A549 (cell line): Measurements from ENCODE around the gene FOXK1. TPM values are rescaled to one million over a fixed set of nuclear protein-coding genes. Genes with fewer than 3 reads are reported as not detected.

ENCODE experiments used
- ATAC-seq, 2 experiments: fragments of 200-7000 bp in 1 of 2; fragments of >200 bp in 1 of 2; cut with Nextera tagmentation in 1 of 2; cut with Tn5 transposase in 1 of 2; 3 replicates each; pipeline versions ENCODE4 v1.8.0 to v1.9.1; 2018 to 2020; ENCODE audit warnings: mild to moderate bottlenecking in 1 of 2, moderate library complexity in 1 of 2
- CTCF ChIA-PET: fragments of 300-600 bp; sonication (Branson Sonifier 250); formaldehyde crosslinking; extraction: SDS; loops from one replicate; lab custom pipeline; 2021; ENCODE audit warnings: antibody characterized with exemption, inconsistent platforms; lab: Yijun Ruan, JAX
- POLR2A ChIA-PET: fragments of 350-600 bp; formaldehyde crosslinking; extraction: SDS; loops from one replicate; lab custom pipeline; 2021; ENCODE audit warnings: antibody characterized with exemption, inconsistent platforms; lab: Yijun Ruan, JAX
- DNase-seq, 2 experiments: peaks; one replicate each; pipeline versions ENCODE4 v3.0.0 to v3.0.0-alpha.2; 2011 to 2016; ENCODE audit warnings: low read depth in 1 of 2, low spot score in 1 of 2
- FAIRE-seq: peaks from 2 replicates; lab custom pipeline; 2011; peaks lifted over from hg19 to GRCh38; lab: Jason Lieb, UNC
- H3K27ac ChIP-seq, 2 experiments: fragments of >200 bp; sonication (Bioruptor Twin); formaldehyde crosslinking; 3 replicates each; pipeline ENCODE4 v1.5.1; 2016 to 2017
- H3K4me1 ChIP-seq: fragments of >200 bp; sonication (Bioruptor Twin); formaldehyde crosslinking; 3 replicates; pipeline ENCODE4 v1.6.1; 2016
- H3K4me2 ChIP-seq: fragments of >200 bp; sonication (Bioruptor Twin); formaldehyde crosslinking; 3 replicates; pipeline ENCODE4 v1.6.1; 2016
- H3K4me3 ChIP-seq: fragments of >200 bp; sonication (Bioruptor Twin); formaldehyde crosslinking; 3 replicates; pipeline ENCODE4 v1.5.1; 2016
- H3K9me3 ChIP-seq: fragments of >200 bp; sonication (Bioruptor Twin); formaldehyde crosslinking; 3 replicates; pipeline ENCODE4 v1.6.1; 2016
- BCL3 ChIP-seq: fragments of >200 bp; sonication (Bioruptor Twin); formaldehyde crosslinking; IDR thresholded peaks from 3 replicates; pipeline ENCODE4 v1.6.1; 2016
- CBX8 ChIP-seq: fragments of 200-600 bp; sonication (generic); IDR thresholded peaks from 2 replicates; pipeline ENCODE4 v1.6.1; 2016
- CHD2 ChIP-seq: fragments of 150-350 bp; IDR thresholded peaks from 2 replicates; pipeline ENCODE4 v1.6.1; 2014; ENCODE audit warnings: low read length; ENCODE audit not compliant: partially characterized antibody
- CTCF ChIP-seq: fragments of >200 bp; sonication (Bioruptor Twin); formaldehyde crosslinking; IDR thresholded peaks from 3 replicates; pipeline ENCODE4 v1.5.1; 2016
- E2F6 ChIP-seq: IDR thresholded peaks from 2 replicates; pipeline ENCODE4 v1.6.1; 2012; ENCODE audit warnings: low read depth, borderline replicate concordance
- EHMT2 ChIP-seq: fragments of 200-600 bp; sonication (generic); IDR thresholded peaks from 2 replicates; pipeline ENCODE4 v1.6.1; 2016; ENCODE audit warnings: antibody characterized with exemption, low read depth, mild to moderate bottlenecking, moderate library complexity
- FOSL2 ChIP-seq, 2 experiments: fragments of 450-650 bp in 1 of 2; fragments of >200 bp in 1 of 2; sonication (Bioruptor Twin) in 1 of 2; formaldehyde crosslinking; IDR thresholded peaks; 2 replicates each; pipeline versions ENCODE4 v1.5.0 to v1.6.1; 2016 to 2020; ENCODE audit warnings: mild to moderate bottlenecking in 1 of 2, moderate library complexity in 1 of 2
- GATA3 ChIP-seq: IDR thresholded peaks from 2 replicates; pipeline ENCODE4 v1.6.1; 2012; ENCODE audit warnings: borderline replicate concordance
- HDAC2 ChIP-seq: fragments of 200-600 bp; sonication (generic); IDR thresholded peaks from 2 replicates; pipeline ENCODE4 v1.6.1; 2016
- HEYL ChIP-seq: fragments of 250-450 bp; sonication (Bioruptor Pico); IDR thresholded peaks from 2 replicates; pipeline ENCODE4 v1.8.0; 2021; ENCODE audit warnings: mild to moderate bottlenecking, moderate library complexity
- HMGXB4 ChIP-seq: fragments of 250-450 bp; sonication (Bioruptor Pico); IDR thresholded peaks from 2 replicates; pipeline ENCODE4 v1.5.0; 2021; ENCODE audit warnings: mild to moderate bottlenecking, moderate library complexity, borderline replicate concordance
- JUN ChIP-seq, 2 experiments: fragments of >200 bp; sonication (Bioruptor Twin); formaldehyde crosslinking; IDR thresholded peaks; 2 replicates in 1 of 2; 3 replicates in 1 of 2; pipeline ENCODE4 v1.6.1; 2016 to 2017
- KDM1A ChIP-seq: fragments of 200-600 bp; sonication (generic); IDR thresholded peaks from 2 replicates; pipeline ENCODE4 v1.6.1; 2016; ENCODE audit warnings: low read depth, mild to moderate bottlenecking
- KDM5A ChIP-seq: fragments of 200-600 bp; sonication (generic); IDR thresholded peaks from 2 replicates; pipeline ENCODE4 v1.6.1; 2016; ENCODE audit warnings: antibody characterized with exemption, mild to moderate bottlenecking
- NFE2L2 ChIP-seq: fragments of 150-350 bp; conservative IDR thresholded peaks from 2 replicates; pipeline ENCODE4 v1.6.1; 2014; ENCODE audit warnings: low read length
- RFX5 ChIP-seq: fragments of 450-650 bp; IDR thresholded peaks from 2 replicates; pipeline ENCODE4 v1.7.1; 2014; ENCODE audit warnings: antibody characterized with exemption, mild to moderate bottlenecking, moderate library complexity
- SMC3 ChIP-seq: fragments of >200 bp; sonication (Bioruptor Twin); formaldehyde crosslinking; IDR thresholded peaks from 3 replicates; pipeline ENCODE4 v1.6.1; 2018; ENCODE audit warnings: inconsistent platforms
- TP53 ChIP-seq: fragments of 250-450 bp; sonication (Bioruptor Pico); IDR thresholded peaks from 2 replicates; pipeline ENCODE4 v1.5.0; 2021; ENCODE audit warnings: mild to moderate bottlenecking, moderate library complexity
- USF2 ChIP-seq: fragments of 450-650 bp; IDR thresholded peaks from 2 replicates; pipeline ENCODE4 v1.6.1; 2014; ENCODE audit warnings: antibody characterized with exemption
- ZNF302 ChIP-seq: fragments of 250-450 bp; sonication (Bioruptor Pico); IDR thresholded peaks from 2 replicates; pipeline ENCODE4 v1.9.0; 2021; ENCODE audit warnings: inconsistent platforms, mild to moderate bottlenecking, moderate library complexity
- ZSCAN20 ChIP-seq: fragments of 250-450 bp; sonication (Bioruptor Pico); IDR thresholded peaks from 2 replicates; pipeline ENCODE4 v1.8.0; 2022; ENCODE audit warnings: mild to moderate bottlenecking, moderate library complexity
- WGBS: methylation state at CpG from one replicate; pipeline ENCODE4 v1.1.6; 2017; ENCODE audit errors: missing lambda C conversion rate; 5-methylcytosine and 5-hydroxymethylcytosine counted together
- polyA plus RNA-seq, 4 experiments: library from polyadenylated mRNA; depleted of rRNA in 3 of 4; stranded (reverse); fragments of >200 nt; fragmentation: RNase III in 1 of 4; extraction: RNeasy Plus Mini Kit Qiagen cat#74134 plus additional on column Dnase treatment in 1 of 4; gene quantifications; 2 replicates in 3 of 4; 3 replicates in 1 of 4; pipeline ENCODE4 v1.2.3, GENCODE V29; 2011 to 2017
- TF ChIP-seq, protein P1 (sequence below): IDR thresholded peaks from 2 replicates; pipeline ENCODE4 v1.6.1; 2012
- TF ChIP-seq, protein P2 (sequence below): fragments of 200-600 bp; sonication (generic); IDR thresholded peaks from 2 replicates; pipeline ENCODE4 v1.6.1; 2016; ENCODE audit warnings: antibody characterized with exemption, mild to moderate bottlenecking, moderate library complexity
- TF ChIP-seq, protein P3 (sequence below): fragments of >200 bp; sonication (Bioruptor Twin); formaldehyde crosslinking; IDR thresholded peaks from 2 replicates; pipeline ENCODE4 v1.6.1; 2016
- TF ChIP-seq, protein P4 (sequence below): fragments of 250-450 bp; sonication (Bioruptor Pico); IDR thresholded peaks from 2 replicates; pipeline ENCODE4 v1.5.0; 2020; ENCODE audit warnings: low read depth, mild to moderate bottlenecking, moderate library complexity

FOXK1 gene
- polyA plus RNA-seq, 2 of the 4 experiments (the other 2 are of a cell fraction) = 6.8 to 10.9 TPM

- Histone ChIP-seq H3K4me3 (0 out of 3 replicates have a peak overlapping the region, but pooled peaks have one; percentile 4), H3K27ac (peak overlapping the region; percentile 96 to 99), H3K4me1 (peaks cover 84% of the 10 kb centered on the region), H3K9me3 (no peaks in the 10 kb centered on the region), H3K4me2 (peak overlapping the region; percentile 89)
- FAIRE-seq (no peak), ATAC-seq (peak; percentile 93 to 95), DNase-seq (peak; percentile 96 to 99)
- ChIA-PET CTCF (interaction anchor here (0.6 to 7.8 kb wide), 6 partner anchors 9 to 1893 kb away, joined by 3 to 46 read pairs (median 4); no protein-coding TSS in a partner anchor), POLR2A (interaction anchor here (0.6 to 4.5 kb wide), 9 partner anchors 13 to 389 kb away, joined by 3 to 32 read pairs (median 5); partner anchors contain the start of gene AP5Z1)
- 20% methylated on average over 28 of the region's 31 CpGs for WGBS
- no peak for TF ChIP-seq TP53
- no peak for TF ChIP-seq CTCF
- no peak for TF ChIP-seq HDAC2
- no peak for TF ChIP-seq EHMT2
- TF ChIP-seq, protein P1, sequence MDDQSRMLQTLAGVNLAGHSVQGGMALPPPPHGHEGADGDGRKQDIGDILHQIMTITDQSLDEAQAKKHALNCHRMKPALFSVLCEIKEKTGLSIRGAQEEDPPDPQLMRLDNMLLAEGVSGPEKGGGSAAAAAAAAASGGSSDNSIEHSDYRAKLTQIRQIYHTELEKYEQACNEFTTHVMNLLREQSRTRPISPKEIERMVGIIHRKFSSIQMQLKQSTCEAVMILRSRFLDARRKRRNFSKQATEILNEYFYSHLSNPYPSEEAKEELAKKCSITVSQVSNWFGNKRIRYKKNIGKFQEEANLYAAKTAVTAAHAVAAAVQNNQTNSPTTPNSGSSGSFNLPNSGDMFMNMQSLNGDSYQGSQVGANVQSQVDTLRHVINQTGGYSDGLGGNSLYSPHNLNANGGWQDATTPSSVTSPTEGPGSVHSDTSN = no peak
- TF ChIP-seq KDM5A = peak; percentile 26; the same call in 1 of the 2 replicates
- no peak for TF ChIP-seq HMGXB4 (CRISPR knock-in tag)
- TF ChIP-seq, protein P2, sequence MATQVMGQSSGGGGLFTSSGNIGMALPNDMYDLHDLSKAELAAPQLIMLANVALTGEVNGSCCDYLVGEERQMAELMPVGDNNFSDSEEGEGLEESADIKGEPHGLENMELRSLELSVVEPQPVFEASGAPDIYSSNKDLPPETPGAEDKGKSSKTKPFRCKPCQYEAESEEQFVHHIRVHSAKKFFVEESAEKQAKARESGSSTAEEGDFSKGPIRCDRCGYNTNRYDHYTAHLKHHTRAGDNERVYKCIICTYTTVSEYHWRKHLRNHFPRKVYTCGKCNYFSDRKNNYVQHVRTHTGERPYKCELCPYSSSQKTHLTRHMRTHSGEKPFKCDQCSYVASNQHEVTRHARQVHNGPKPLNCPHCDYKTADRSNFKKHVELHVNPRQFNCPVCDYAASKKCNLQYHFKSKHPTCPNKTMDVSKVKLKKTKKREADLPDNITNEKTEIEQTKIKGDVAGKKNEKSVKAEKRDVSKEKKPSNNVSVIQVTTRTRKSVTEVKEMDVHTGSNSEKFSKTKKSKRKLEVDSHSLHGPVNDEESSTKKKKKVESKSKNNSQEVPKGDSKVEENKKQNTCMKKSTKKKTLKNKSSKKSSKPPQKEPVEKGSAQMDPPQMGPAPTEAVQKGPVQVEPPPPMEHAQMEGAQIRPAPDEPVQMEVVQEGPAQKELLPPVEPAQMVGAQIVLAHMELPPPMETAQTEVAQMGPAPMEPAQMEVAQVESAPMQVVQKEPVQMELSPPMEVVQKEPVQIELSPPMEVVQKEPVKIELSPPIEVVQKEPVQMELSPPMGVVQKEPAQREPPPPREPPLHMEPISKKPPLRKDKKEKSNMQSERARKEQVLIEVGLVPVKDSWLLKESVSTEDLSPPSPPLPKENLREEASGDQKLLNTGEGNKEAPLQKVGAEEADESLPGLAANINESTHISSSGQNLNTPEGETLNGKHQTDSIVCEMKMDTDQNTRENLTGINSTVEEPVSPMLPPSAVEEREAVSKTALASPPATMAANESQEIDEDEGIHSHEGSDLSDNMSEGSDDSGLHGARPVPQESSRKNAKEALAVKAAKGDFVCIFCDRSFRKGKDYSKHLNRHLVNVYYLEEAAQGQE = no peak
- no peak for TF ChIP-seq KDM1A
- TF ChIP-seq, protein P3, sequence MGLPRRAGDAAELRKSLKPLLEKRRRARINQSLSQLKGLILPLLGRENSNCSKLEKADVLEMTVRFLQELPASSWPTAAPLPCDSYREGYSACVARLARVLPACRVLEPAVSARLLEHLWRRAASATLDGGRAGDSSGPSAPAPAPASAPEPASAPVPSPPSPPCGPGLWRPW = no peak
- TF ChIP-seq JUN (IDR thresholded peaks at IDR 0.05) = peak in 1 of 2 experiments; percentile 59; a peak in 2 of 5 replicates
- peak; percentile 52; the same call in 1 of the 2 replicates for TF ChIP-seq GATA3
- no peak for TF ChIP-seq E2F6
- TF ChIP-seq, protein P4, sequence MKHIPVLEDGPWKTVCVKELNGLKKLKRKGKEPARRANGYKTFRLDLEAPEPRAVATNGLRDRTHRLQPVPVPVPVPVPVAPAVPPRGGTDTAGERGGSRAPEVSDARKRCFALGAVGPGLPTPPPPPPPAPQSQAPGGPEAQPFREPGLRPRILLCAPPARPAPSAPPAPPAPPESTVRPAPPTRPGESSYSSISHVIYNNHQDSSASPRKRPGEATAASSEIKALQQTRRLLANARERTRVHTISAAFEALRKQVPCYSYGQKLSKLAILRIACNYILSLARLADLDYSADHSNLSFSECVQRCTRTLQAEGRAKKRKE (CRISPR knock-in tag) = no peak
- TF ChIP-seq SMC3 = no peak
- TF ChIP-seq ZSCAN20 (CRISPR knock-in tag) = peak; percentile 85
- TF ChIP-seq ZNF302 = no peak
- no peak for TF ChIP-seq RFX5
- no peak for TF ChIP-seq NFE2L2
- TF ChIP-seq CBX8 = no peak
- TF ChIP-seq HEYL = peak; percentile 83
- TF ChIP-seq USF2 = no peak
- TF ChIP-seq BCL3 = no peak
- TF ChIP-seq FOSL2 (IDR thresholded peaks at IDR 0.05) = no peak
- no peak; the same call in 1 of the 2 replicates for TF ChIP-seq FOSL2 (CRISPR knock-in tag; IDR thresholded peaks at IDR 0.05)
- TF ChIP-seq CHD2 = peak; percentile 20
Observed at GRCh38 chr7:4744391-4745264, 62.5 kb downstream of the FOXK1 start.
